Fibroblast of skin of right quadriceps (primary cell): ENCODE results near the gene TEX12.

Experiments
- DNase-seq: peaks from one replicate; pipeline ENCODE4 v3.0.0-alpha.2; 2013

TEX12 gene

DNA sequence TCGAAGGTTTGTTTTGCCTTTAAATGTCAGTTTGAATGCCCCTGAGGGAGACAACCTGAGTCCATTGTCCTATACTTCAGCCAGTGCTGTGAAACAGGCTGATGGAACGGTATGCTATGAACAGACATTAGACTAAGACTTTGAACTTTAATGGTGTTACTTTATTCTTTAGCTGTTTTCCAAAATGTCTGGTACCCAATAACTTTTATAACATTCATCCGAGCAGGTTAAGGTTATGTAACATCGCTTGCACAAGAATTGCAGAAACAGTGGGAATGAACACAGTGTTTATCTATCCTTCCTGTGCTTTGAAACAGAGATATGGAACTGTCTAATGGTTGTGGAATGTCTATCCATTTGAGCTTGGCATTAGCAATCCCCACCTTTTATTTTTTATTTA is 46.6 kb downstream of the TEX12 start:
- no peak for DNase-seq

DNA sequence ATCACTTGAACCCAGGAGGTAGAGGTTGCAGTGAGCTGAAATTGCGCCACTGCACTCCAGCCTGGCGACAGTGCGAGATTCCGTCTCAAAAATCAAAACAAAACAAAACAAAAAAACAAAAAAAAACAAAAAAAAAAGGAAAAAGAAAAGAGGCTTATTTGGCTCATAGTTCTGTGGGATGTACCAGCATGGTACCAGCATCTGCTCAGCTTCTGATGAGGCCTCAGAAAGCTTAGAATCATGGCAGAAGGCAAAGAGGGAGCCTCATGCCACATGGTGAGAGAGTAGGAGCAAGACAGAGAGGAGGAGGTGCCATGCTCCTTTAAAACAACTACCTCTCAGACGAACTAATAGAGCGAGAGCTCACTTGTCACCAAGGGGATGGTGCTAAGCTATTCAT is 48.4 kb downstream of the TEX12 start:
- no peak for DNase-seq

DNA sequence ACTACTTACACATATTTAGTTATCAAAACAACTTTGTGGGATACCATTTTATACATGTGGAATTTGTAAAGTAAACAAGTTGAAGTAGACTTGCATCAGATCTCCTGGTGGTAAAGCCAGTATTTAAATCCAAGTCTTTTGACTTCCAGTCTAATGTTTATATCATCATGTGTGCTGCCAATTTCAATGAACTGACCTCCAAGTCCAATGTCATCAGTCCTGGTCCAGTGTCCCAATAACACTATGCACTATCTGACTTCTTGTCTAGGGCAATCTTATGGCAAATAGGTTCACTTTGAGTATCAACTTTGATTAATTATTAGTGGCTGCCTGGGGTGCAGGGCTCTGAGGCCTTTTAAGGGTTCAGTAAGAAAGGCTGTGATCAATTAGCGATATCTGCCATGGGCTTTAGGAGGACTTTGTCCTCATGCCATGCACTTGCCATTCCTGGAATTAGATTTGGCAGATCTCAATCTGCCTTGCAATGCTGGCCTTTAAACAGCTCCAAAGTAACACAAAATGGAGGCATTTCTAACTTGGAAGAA is 49.5 kb downstream of the TEX12 start:
- DNase-seq, result peak; percentile 48

DNA sequence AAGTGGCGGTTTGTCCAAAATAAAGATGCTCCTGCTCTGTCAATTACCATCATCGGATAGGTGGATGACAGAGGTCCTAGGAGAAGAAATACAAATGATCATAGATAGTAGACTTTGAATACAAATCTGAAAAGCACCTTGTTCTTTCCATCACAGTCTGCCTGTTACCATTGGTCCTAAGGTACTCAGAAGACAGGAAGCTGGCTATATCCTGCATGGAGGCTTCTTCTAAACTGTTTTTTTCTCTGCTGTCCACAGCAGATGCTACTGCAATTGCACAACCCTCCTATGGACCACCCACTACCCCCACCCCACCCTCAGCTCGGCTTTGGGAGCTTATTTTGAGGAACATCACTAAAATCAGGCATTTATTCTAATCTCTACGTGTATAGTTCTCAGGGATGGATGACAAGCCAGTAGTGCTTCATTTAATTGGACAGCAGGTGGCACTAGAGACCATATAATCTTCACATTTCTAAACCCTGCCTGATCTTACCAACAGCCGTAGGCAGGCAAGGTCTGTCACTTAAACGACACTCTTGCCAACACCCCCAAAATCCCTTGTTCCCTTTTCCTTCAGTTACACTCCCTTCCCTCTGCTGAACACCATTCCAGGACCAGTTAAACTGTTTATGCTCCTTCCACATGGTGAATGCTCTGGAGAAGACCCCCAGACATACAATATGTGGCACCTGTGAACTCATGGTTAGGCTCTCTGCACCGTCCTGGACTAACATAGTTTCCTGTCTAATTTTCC is 52.5 kb downstream of the TEX12 start:
- DNase-seq, result peak; percentile 69

DNA sequence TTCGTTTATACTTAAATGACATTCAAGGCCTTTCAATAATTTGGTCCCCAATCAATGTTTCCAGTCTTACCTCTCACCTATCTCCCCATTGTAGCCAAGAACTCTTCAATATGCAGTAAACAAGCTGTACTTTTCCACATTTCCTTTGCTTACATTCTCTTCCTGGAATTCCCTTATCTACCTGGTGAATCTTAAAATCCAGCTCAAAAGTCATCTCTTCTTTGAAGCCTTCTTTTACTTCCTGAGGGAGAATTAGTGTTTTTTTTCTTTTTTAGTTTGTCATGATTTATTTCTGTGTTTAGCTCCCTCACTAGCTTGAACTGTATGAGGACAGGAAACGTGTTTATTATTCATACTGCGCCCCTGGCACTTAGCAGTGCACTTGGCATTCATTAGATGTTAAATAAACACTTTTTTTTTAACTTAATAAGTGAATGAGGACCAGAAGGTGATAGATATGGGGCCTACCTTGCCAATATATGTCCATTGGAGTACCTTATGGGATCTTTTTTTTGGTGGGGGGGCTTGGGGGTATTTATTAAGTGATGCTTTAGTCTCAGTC is 54.2 kb downstream of the TEX12 start:
- no peak for DNase-seq
